Thyroid gland (tissue), 4 donors: Measurements from ENCODE around the gene MTCL3.

Experiments
- POLR2A ChIP-seq, 2 donors: fragments of 450-650 bp; IDR thresholded peaks; one replicate each; pipeline ENCODE4 v1.6.1; 2017; ENCODE audit warnings: antibody characterized with exemption in 2 of 2, mild to moderate bottlenecking in 2 of 2, moderate library complexity in 1 of 2
- TF ChIP-seq, protein P1 (sequence below), 6 experiments: fragments of 200-600 bp in 3 of 6; fragments of 450-650 bp in 3 of 6; sonication (generic) in 3 of 6; IDR thresholded peaks; one replicate each; pipeline ENCODE4 v1.5.1; 2016 to 2019; ENCODE audit warnings: antibody characterized with exemption in 6 of 6, mild to moderate bottlenecking in 2 of 6, inconsistent platforms in 1 of 6, moderate library complexity in 1 of 6

DNA sequence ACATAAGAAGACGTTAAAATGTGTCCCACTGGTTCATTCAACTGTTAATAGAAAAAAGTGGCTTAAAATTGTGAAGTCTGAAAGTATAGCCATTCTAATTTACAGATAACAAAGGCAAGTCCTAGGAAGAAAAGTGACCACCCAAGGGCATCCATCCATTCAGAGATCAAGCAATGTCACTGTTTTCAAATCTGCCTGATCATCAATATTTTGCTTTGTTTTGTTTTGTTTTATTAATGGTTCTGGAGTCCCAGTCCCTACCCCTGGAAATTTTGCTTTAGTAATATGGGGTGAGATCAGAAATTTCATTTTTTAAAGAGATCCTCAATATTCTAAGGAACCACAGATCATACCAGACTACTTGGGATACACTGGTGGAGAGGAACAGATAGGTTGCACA is 77.3 kb downstream of the MTCL3 start:
- TF ChIP-seq, protein P1, sequence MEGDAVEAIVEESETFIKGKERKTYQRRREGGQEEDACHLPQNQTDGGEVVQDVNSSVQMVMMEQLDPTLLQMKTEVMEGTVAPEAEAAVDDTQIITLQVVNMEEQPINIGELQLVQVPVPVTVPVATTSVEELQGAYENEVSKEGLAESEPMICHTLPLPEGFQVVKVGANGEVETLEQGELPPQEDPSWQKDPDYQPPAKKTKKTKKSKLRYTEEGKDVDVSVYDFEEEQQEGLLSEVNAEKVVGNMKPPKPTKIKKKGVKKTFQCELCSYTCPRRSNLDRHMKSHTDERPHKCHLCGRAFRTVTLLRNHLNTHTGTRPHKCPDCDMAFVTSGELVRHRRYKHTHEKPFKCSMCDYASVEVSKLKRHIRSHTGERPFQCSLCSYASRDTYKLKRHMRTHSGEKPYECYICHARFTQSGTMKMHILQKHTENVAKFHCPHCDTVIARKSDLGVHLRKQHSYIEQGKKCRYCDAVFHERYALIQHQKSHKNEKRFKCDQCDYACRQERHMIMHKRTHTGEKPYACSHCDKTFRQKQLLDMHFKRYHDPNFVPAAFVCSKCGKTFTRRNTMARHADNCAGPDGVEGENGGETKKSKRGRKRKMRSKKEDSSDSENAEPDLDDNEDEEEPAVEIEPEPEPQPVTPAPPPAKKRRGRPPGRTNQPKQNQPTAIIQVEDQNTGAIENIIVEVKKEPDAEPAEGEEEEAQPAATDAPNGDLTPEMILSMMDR (IDR thresholded peaks at IDR 0.05): no peak
- no peak for TF ChIP-seq POLR2A (IDR thresholded peaks at IDR 0.05)
